ENCODE results near the gene SERPINB6.

- TF ChIP-seq CTCF (conservative IDR thresholded peaks at IDR 0.05; ENCODE audit: low read depth, low read length) (no peak), CEBPB (IDR thresholded peaks at IDR 0.05; ENCODE audit: low read depth, low read length) (no peak), POLR2A (IDR thresholded peaks at IDR 0.05; ENCODE audit: low read depth, low read length) (no peak), RFX5 (IDR thresholded peaks at IDR 0.05; ENCODE audit: low read depth, low read length) (no peak), SMC3 (IDR thresholded peaks at IDR 0.05; ENCODE audit: low read depth, low read length) (no peak)
These were observed 22.9 kb downstream of the SERPINB6 start for GRCh38 chr6:2948228-2949025.
